GM19467 (cell line): Measurements from ENCODE around the gene OR2AT4.
"Not testable (repeated sequence)": the region's sequence is repeated elsewhere in the genome, so short reads cannot be mapped to it uniquely, and the experiment has no call there.

Experiments used
- ATAC-seq: cut with Tn5 transposase; IDR thresholded peaks from one replicate; pipeline ENCODE4 v1.9.1; 2021; ENCODE audit warnings: mild to moderate bottlenecking, moderate library complexity; ENCODE audit not compliant: unreplicated experiment

The OR2AT4 gene

DNA sequence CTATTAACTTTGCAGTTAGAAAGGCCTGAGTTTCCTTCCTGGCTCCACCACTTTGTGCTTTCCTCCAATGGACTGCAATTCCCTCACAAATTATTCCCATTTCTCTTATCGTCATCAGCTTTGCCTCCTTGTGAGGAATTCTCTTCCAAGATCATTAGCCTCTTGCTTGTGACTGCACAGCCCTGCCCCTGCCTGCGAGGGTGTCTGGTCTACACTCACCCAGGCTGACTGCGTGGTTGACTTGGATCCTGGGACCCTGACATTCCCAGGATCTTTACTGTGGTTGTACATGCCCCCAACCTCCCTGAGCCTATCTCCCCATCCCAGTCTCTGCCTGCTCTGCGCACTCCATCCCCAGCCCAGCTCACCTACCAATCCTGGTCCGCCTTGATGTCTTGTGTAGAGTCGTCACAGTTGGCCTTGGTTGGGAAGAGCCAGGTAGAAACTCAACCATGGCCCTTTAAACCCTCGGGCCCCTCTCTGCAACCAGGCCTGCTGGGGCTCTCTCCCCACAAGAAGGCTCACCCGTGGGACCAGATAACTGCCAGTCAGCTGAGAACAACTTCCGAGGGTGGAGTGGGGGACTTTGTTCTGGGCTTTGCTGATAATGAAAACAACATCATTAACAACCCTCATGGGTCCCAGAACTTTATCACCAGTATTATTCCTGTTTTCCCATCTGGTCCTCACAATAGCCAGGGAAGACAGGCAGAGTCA is at the start of gene OR2AT4:
Gene OR2AT4, minus strand, starts transcription at position 421 of the 717 bp plus-strand sequence.
- no peak for ATAC-seq

DNA sequence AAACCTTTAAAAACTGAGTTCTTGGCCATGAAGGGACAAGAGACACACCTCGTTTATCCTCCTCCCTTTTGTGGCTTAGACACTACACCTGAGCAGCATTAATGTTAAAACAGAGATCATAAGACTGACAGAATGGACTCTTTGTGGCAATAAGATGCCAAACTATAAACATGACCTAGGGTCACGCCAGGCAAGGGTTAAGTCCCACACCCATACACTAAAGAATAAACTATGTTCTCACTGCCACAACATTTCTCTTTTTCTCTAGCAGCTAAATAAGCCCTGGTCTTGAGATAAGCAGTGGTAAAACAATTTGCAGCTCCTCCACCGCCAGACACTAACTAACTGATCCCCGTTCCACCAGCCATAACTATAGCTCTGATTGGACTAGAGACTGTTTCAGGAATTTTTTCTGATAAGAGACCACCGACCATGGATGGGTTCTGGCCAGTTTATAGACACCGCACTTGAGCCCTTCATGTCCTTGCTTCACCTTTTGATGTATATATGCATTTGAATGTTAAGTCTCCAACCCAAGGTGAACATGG is 49.4 kb upstream of the OR2AT4 start:
- no peak for ATAC-seq

DNA sequence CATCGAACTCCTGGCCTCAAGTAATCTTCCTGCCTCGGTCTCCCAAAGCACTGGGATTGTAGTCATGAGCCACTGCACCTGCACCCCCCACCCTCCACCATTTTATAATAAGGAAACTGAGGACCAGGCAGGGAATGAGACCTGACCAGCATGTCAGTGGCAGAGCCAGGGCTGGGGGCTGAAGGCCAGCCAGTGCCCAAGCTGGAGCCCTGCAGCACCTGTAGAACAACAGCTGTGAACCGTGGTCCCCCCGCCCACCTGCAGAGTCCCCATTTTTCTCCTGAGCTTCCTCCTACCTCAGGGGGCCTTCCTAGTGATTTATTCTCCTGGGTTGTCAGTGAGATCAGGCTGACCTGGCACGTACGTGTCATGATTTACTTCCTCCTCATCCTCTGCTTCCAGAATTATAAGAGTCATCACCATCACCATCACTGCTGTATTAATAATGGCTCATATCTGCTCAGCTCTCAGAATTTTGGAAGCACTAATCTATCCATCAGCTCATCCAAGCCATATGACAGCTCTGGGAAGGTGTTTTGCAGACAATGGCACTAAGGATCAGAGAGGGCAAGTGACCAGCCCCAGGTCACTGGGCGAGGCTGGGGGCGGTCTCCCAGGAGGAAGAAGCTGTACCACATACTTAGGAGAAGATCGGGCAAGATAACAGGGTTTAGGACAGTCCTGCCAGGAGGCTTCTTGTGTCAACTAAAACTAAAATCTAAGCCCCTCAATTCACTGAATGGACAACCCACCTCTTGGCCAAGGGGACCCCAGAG is 48.7 kb upstream of the OR2AT4 start:
- ATAC-seq = no peak

DNA sequence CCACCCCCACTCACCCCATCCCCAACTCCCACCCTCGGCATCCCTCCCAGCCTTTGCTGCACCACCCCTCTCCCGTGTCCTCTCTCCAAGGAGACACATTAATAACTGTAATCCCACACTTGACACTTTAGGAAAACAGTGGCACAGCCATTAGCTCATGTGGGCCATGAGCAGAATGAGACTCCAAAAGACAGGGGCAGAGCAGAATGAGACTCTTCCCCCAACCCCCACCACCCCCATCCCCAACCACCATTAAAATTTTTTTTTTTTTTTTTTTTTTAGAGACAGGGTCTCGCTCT is 48.0 kb upstream of the OR2AT4 start:
- no peak for ATAC-seq

DNA sequence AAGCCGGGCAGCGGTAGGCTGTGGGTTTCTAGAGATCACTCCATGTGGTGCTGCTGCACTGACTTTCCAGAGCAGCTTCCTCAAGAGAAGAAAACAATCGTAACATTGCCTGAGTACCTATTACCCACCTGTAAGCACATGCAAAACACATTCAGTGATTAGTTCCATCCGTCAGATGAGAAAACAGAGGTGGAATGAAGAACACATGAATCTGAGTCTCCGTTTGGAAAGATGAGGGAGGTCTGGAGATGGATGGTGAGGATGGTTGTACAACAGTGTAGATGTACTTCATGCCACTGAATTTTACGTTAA is 46.7 kb upstream of the OR2AT4 start:
- ATAC-seq = no peak

DNA sequence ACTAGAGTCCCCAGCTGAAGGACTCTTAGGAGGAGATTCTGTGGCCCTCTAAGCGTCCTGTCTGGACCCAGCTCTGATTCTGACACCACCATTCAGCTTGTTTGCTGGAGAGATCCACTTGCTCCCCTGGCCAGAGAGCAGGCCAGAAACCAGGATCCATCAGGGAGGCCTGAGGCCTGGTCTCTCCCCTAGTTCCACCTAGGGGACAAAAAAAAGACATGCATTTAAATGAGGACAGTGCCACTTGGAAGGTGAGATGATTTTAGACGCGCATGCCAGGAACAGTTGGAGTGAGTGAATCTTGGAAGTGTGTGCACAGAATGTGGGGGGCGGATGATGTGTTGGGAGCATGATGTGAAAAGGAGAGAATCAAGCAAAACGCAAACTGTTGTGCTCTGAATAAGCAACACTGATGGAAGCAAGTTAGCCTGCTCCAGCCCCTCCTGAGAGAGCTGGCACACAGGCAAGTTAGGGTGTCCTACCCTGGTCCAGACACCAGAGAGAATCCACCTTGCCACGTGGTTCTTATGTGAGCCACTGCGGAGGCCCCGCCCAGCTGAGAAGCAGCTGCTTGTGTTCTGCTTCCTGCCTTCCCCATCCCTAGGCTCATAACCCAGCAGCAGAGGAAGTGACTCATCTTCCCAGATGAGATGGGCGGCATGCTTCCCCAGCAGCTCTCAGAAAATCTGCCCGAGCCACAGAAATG is 46.2 kb upstream of the OR2AT4 start:
- no peak for ATAC-seq

DNA sequence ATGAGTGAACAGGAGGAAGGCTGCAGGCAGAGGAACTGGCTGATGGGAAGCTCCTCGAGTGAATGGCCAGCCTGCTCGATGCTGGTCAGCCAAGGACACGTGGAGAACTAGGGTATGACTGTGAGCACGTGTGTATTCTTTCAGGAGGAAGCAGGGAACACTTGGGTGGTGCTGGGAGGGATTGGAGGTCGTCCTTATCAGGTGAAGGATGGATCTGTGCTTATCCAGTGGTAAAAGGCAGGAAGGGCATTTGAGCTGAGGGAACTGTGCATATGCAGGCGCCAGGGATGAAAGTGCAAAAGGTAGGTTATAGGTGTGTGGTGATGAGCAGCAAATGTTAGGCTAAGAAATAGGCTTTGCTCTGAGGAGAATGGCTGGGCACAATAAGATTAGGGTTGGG is 44.5 kb upstream of the OR2AT4 start:
- ATAC-seq = no peak

DNA sequence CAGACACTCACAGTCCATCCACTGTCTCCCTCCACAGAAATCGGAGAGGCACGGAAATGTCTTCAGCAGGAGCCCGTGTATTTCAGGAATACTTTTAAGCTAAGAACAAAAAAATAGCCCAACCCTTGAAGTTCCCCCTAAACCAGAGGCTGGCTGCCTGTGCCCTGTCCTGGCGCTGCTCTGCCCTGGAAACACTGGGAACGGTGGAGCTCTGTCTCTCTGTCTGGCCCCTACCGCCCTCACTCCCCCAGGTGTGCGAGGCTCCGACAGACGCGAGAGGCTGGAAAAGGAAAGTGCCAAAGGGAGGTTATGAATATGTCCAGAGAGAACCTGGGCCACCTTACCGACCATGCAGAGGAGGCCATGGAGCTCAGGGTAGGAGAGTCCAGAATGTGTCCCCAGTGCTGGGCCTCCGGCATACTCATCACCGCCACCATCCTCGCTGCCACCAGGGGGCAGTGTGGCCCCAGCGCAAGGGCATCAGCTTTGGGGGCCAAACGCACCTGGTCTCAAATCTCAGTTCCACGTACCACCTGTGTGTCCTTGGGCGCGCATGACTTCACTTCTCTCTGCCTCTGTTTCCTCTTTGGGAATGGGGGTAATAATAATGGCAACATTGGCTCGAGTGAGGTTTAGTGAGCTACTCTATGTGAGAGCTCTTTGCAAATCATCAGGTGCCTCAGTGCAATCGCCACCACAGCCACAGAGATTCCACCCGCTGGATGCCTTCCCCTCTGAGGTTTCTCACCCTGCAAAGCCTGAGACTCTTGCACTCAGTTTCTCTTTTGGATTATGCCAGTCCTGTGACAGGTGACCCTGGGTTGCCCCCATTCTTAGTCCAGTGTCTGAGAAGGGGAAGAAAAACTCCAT is 43.8 kb upstream of the OR2AT4 start:
- no peak for ATAC-seq

DNA sequence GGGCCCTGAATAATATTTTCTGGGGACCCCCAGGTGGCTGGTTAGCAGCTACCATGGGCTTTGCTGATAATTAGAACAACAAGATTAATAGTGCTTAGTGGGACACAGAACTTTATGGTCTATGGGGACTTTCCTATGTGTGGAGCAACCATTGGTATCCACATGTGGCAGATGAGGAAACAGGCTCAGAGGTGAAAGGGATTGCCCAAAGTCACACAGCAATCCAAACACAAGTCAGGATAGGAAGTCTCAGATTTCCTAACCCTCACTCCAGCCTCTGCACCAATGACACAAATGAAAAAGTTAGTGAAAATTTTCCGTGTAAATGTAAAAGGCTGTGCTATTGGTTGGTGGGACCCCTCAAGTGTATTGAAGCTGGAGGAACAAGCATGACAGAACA is 39.0 kb upstream of the OR2AT4 start:
- no peak for ATAC-seq

DNA sequence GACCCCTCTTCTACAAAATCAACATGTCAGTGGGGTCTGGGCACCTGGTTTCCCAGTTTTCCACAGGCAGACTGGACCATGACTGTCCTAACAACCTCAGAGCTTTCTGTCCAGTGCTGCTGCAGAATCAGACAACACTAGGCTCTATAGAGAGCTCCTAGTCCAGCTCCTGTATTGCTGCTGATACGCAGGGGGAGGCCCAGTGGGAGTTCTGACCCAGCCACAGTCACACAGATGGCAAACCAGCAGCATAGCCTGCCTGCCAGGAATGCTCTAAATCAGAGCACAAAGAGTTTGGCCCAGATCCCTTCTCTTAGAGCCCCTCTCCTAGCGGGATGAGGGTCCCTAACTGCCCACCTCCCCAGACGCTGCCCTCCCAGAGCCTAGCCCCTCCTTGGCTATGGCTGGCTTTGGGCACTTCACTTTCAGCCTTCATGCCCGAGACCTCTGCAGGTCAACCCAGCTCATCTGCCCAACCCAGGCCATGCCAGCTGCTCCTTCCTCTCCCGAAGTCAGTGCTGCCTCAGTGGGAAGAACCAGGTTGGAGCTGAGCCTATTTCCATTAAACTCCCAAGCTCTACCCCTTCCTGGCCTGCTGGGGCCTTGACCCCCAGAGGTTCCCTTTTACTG is 38.5 kb upstream of the OR2AT4 start:
- no peak for ATAC-seq

DNA sequence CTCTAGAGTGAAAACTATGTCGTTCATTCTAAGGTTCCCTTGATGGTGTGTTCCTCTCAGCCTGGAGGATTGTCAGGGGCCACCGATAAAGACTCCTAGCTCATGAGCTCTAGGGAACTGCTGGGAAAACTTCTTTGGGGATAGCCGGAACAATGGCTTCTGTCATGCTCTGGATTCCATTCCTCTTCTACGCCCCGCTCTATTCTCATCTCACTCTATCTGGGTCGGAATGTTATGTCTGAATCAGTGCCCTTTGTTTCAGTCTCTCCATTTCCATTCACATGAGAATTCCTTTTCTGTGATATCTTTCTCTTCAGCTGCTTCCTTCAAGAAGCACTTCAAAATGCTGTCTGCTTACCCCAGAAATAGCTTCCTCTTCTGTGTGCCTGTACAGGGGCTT is 37.3 kb upstream of the OR2AT4 start:
- ATAC-seq = no peak

DNA sequence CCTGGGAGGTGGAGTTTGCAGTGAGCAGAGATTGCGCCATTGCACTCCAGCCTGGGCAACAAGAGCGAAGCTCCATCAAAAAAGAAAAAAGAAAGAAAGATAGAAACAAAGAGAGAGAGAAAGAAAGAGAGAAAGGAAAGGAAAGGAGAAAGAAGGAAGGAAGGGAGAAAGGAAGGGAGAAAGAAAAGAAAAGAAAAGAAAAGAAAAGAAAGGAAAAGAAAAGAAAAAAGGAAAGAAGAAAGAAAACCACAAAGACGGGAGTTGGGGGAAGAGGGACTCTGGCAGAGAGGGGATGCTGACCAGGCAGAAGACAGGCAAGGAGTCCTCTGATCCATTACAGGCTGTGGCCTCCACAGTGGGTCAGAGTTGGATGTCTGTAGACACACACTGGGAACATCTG is 35.4 kb upstream of the OR2AT4 start:
- no peak for ATAC-seq

DNA sequence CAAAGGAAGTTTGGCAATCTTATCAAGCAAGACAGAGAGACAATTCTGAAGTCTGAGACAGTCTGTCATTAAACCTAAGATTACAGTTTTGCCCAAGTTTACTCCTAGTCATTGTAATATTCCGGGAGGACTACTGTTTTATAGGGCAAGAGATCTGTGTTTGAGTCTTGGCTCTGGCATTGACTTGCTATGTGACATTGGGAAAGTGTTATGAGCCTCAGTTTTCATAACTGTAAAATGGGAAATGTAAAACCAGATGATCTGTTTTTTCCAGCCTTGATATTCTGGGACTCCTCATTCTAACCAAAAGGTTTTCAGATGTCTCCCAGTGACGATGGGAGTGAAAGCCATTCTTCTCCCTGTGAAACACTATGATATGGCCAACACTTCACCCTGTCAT is 29.9 kb upstream of the OR2AT4 start:
- ATAC-seq = no peak

DNA sequence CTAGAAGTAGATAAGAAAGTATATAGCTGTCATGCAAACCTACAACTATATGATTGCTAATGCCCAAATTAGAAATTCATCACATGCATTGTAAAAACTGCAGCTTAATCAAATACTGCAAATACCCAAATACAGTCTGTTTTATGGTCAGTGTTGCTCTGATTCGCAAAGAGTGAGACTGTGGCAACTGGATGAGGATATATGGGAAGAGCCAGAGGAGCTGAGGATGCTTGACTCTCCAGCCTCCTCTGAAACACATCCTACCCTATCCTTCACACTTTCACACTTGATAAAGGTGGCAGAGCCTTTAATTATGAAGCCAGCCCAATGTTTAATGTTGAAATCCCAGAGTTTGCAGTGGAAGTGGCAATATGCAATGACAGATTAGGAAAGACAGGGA is 21.9 kb upstream of the OR2AT4 start:
- ATAC-seq = no peak

DNA sequence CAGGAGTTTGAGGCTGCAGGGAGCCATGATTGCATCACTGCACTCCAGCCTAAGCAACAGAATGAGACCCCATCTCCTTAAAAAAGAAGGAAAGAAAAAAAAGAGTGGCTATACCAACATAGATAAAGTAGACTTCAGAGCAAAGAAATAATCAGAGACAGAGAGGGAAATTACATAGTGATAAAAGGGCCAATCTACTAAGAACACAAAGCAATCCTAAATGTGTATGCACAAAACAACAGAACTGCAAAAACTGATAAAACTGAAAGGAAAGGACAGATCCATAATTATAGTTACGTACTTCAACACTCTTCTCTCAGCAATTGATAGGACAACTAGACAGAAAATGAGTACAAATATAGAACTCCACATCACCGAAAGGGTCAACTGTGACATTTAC is 17.8 kb upstream of the OR2AT4 start:
- no peak for ATAC-seq

DNA sequence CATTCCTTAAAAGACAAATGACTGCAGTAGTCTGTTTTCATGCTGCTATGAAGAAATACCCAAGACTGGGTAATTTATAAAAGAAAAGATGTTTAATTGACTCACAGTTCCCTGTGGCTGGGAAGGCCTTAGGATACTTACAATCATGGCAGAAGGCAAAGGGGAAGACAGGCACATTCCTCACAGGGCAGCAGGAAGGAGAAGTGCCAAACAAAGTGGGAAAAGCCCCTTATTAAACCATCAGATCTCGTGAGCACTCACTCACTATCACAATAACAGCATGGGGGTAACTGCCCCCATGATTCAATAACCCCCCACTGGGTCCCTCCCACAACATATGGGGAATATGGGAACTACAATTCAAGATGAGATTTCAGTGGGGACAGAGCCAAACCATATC is 16.4 kb upstream of the OR2AT4 start:
- ATAC-seq = no peak

DNA sequence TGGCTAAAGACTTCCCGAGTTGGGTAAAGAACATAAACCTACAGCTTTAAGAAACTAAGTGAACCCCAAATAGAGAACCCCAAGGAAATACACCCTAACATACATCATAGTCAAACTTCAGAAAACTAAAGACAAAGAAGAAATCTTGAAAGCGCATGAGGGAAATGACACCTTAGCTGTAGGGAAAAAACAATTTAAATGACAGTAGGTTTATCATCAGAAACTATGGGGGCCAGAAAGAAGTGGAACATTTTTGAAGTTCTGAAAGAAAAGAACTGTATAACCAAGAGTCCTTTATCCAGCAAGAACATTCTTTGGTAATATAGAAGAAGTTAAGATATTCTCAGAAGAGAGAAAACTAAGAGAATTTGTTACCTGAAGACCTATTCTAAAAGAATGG is 15.5 kb upstream of the OR2AT4 start:
- no peak for ATAC-seq

DNA sequence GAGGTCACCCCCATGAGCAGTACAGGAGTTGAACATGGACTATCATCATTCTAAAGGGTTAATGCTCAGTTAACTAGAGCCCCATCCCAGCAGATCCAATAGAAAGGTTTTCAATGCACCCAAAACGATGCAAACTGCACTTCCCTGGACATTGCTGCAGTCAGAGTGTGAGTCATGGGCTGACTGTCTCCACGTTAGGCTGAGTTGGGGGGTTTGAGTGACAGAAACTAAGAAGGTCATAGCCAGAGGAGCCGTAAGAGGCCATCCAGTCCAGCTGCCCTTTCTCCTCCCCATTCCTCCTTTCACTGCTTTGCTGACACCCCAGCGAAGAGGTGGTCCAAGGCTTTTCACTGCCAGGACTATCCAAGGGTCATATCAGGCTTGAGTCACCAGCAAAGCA is 10.5 kb upstream of the OR2AT4 start:
- ATAC-seq = no peak

DNA sequence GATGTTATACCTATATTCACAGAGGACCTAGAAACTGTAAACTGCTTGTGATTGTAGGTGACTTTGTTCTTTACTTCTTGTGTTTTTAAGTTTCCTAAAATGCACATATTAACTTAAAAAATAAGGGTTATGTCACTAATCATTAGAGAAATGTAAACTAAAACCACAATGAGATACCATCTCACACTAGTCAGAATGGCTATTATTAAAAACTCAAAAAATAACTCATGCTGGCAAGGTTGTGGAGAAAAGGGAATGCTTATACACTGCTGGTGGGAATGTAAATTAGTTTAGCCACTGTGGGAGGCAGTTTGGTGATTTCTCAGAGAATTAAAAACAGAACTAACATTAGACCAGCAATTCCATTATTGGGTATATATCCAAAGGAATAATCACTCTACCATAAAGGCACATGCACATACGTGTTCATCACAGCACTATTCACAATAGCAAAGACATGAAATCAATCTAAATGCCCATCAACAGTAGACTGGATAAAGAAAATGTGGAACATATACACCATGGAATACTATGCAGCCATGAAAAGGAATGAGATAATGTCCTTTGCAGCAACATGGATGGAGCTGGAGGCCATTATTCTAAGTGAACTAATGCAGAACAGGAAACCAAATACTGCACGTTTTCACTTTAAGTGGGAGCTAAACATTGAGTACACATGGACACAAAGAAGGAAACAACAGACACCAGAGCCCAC is 9.4 kb upstream of the OR2AT4 start:
- not testable (repeated sequence) for ATAC-seq

DNA sequence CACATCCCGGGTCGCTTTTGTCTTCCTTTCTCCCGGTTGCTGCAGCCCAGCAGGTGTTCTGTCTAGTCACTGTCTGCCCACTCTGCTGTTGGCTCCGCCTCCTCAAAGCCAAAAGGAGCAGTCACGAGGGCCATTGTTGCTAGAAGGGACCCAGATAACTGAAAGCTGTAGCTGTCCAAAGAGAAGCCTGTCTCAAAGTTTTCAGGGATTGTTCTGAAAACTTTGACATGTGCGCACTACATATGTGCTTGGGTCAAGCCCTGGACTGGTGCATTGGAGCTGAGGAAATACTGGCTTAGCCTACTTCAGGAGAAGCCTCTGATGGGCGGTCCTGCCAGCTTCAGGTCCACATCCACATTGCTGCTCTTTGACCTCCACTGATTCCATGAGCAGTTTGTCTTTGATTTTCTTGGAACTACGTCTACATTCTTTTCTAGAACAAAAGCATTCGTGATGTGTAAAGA is 8.8 kb upstream of the OR2AT4 start:
- ATAC-seq = no peak
